Upper lobe of left lung (tissue), 6 donors: Measurements from ENCODE around the gene ARID1B. TPM values are rescaled to one million over a fixed set of nuclear protein-coding genes. Genes with fewer than 3 reads are reported as not detected.
"Not testable (repeated sequence)": the region's sequence is repeated elsewhere in the genome, so short reads cannot be mapped to it uniquely, and the experiment has no call there.

ENCODE experiments used
- ATAC-seq, 2 donors: fragments of 200-7000 bp; cut with Tn5 transposase; one replicate each; pipeline ENCODE4 v1.9.1; 2022; ENCODE audit warnings: mild to moderate bottlenecking in 2 of 2, moderate library complexity in 2 of 2; ENCODE audit not compliant: low FRiP score in 2 of 2
- DNase-seq, 2 donors: peaks; one replicate each; pipeline ENCODE4 v3.0.0-alpha.2; 2019 to 2020
- H3K27ac ChIP-seq, 4 donors: fragments of 200-600 bp; sonication (generic); one replicate each; pipeline ENCODE4 v1.5.1; 2016 to 2019
- H3K27me3 ChIP-seq, 4 donors: fragments of 200-600 bp; sonication (generic); one replicate each; pipeline ENCODE4 v1.5.1; 2017 to 2019
- H3K36me3 ChIP-seq, 4 donors: fragments of 200-600 bp; sonication (generic); one replicate each; pipeline ENCODE4 v1.5.1; 2016 to 2019
- H3K4me1 ChIP-seq, 4 donors: fragments of 200-600 bp; sonication (generic); one replicate each; pipeline ENCODE4 v1.5.1; 2018 to 2019
- H3K4me3 ChIP-seq, 4 donors: fragments of 200-600 bp; sonication (generic); one replicate each; pipeline ENCODE4 v1.5.1; 2017 to 2019; ENCODE audit warnings: mild to moderate bottlenecking in 2 of 4, moderate library complexity in 1 of 4
- H3K9me3 ChIP-seq, 4 donors: fragments of 200-600 bp; sonication (generic); one replicate each; pipeline ENCODE4 v1.5.1; 2018 to 2019
- EP300 ChIP-seq, 4 donors: sonication (generic); formaldehyde crosslinking; IDR thresholded peaks; one replicate each; pipeline ENCODE4 v1.5.1; 2017; ENCODE audit warnings: antibody characterized with exemption in 4 of 4, control low read depth in 2 of 4
- POLR2A ChIP-seq, 4 donors: fragments of 450-650 bp; IDR thresholded peaks; one replicate each; pipeline ENCODE4 v1.5.1; 2016 to 2017; ENCODE audit warnings: antibody characterized with exemption in 4 of 4, mild to moderate bottlenecking in 2 of 4
- POLR2AphosphoS5 ChIP-seq, 2 donors: sonication (generic); formaldehyde crosslinking; IDR thresholded peaks; one replicate each; pipeline ENCODE4 v1.5.1; 2017; ENCODE audit warnings: antibody characterized with exemption in 2 of 2
- WGBS, 2 donors: methylation state at CpG; one replicate each; pipeline ENCODE4 v1.1.5; 2017 to 2018; 5-methylcytosine and 5-hydroxymethylcytosine counted together
- total RNA-seq, 6 donors: library from RNA; depleted of rRNA in 4 of 6; stranded (reverse); fragments of >200 nt in 4 of 6; gene quantifications; one replicate each; pipeline versions ENCODE4 v1.1.0 to v1.2.1, GENCODE V29; 2016 to 2021
- TF ChIP-seq, protein P1 (sequence below), 6 experiments: fragments of 450-650 bp in 4 of 6; fragments of 200-600 bp in 2 of 6; sonication (generic) in 2 of 6; IDR thresholded peaks; one replicate each; pipeline ENCODE4 v1.5.1; 2016 to 2019; ENCODE audit warnings: antibody characterized with exemption in 6 of 6
- donor health status: DM: no; HTN: no; CAD: no; lungs with moderate emphysema.
- donor health status: DM: no; HTN: yes; CAD: no; lungs with severe emphysema.

ARID1B gene
- total RNA-seq, 6 donors from 2014 or later: 66.4 to 168 (median 109) TPM

DNA sequence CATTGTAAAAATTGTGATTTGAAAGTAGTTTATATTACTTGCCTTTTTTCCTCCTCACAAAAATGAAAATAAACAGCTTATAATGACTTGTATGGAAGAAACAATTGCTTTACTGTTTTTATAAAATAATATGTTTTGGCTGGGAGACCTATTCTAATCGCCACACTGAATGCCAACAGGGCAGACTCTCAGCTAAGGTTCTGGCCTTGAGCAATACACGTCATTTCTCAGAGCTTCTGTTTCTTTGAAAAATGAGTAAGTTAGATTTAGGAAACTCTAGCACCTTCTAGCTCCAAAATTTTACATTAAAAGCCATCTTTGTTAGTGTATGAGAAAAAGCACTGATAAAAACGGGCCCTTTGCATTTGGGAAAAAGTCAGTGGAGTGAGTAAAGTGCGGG, 166.6 kb downstream of the ARID1B start:
- H3K4me3 ChIP-seq: no peak overlapping the region
- TF ChIP-seq POLR2A (IDR thresholded peaks at IDR 0.05) (no peak), POLR2AphosphoS5 (IDR thresholded peaks at IDR 0.05) (no peak), EP300 (IDR thresholded peaks at IDR 0.05) (no peak)
- TF ChIP-seq, protein P1, sequence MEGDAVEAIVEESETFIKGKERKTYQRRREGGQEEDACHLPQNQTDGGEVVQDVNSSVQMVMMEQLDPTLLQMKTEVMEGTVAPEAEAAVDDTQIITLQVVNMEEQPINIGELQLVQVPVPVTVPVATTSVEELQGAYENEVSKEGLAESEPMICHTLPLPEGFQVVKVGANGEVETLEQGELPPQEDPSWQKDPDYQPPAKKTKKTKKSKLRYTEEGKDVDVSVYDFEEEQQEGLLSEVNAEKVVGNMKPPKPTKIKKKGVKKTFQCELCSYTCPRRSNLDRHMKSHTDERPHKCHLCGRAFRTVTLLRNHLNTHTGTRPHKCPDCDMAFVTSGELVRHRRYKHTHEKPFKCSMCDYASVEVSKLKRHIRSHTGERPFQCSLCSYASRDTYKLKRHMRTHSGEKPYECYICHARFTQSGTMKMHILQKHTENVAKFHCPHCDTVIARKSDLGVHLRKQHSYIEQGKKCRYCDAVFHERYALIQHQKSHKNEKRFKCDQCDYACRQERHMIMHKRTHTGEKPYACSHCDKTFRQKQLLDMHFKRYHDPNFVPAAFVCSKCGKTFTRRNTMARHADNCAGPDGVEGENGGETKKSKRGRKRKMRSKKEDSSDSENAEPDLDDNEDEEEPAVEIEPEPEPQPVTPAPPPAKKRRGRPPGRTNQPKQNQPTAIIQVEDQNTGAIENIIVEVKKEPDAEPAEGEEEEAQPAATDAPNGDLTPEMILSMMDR (IDR thresholded peaks at IDR 0.05): no peak
- H3K9me3 ChIP-seq: no peaks in the 10 kb centered on the region
- H3K36me3 ChIP-seq: no peaks in the 10 kb centered on the region
- no peak for ATAC-seq
- no peak for DNase-seq
- peaks cover 5 to 24% (median 17%) of the 10 kb centered on the region in 4 donors for H3K4me1 ChIP-seq
- 83 to 84% methylated on average over 4 of the region's 4 CpGs for WGBS, 2 donors
- H3K27ac ChIP-seq: no peak overlapping the region
- H3K27me3 ChIP-seq: no peaks in the 10 kb centered on the region

DNA sequence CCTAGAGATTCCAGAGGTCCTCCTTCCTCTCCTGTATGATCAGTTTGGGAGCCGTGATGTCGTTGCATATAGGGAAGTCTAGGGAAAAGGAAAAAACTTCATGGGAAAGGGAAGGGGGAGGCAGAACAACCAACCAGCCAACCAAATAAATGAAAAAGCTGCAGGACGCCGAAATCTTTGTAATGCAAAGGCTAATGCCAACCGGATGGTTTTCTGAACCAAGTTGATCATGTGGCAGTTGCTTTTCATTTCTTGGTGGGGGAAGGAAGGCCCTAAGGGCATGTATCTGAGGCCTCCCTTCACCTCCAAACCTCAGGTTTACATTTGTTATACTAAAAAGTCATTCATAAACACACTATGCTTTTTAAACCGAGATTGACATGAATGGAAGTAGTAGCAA, 167.2 kb downstream of the ARID1B start:
- Histone ChIP-seq H3K9me3 (no peaks in the 10 kb centered on the region), H3K27me3 (no peaks in the 10 kb centered on the region), H3K4me1 (peaks cover 5 to 29% (median 23%) of the 10 kb centered on the region in 4 donors), H3K27ac (no peak overlapping the region), H3K4me3 (no peak overlapping the region), H3K36me3 (no peaks in the 10 kb centered on the region)
- no peak for TF ChIP-seq POLR2A (IDR thresholded peaks at IDR 0.05)
- TF ChIP-seq, protein P1 (IDR thresholded peaks at IDR 0.05): no peak
- no peak for TF ChIP-seq EP300 (IDR thresholded peaks at IDR 0.05)
- 90 to 96% methylated on average over 6 of the region's 6 CpGs for WGBS, 2 donors
- ATAC-seq (no peak), DNase-seq (no peak)

DNA sequence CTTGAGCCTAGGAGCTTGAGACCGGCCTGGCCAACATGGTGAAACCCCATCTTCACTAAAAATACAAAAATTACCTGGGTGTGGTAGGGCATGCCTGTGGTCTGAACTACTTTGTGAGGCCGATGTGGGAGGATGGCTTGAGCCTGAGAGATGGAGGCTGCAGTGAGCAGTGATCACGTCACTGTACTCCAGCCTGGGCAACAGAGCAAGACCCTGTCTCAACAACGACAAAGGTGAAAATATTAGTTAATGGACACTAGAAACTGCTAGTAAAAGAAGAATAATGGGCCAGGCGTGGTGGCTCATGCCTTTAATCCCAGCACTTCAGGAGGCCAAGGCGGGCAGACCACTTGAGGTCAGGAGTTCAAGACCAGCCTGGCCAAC, 168.6 kb downstream of the ARID1B start:
- not testable (repeated sequence) for ATAC-seq, H3K27ac ChIP-seq, H3K27me3 ChIP-seq, H3K9me3 ChIP-seq, H3K36me3 ChIP-seq, H3K4me3 ChIP-seq, DNase-seq
- H3K4me1 ChIP-seq: peaks cover 5 to 23% (median 20%) of the 10 kb centered on the region in 4 donors
- 97% methylated on average over 6 of the region's 6 CpGs for WGBS, 2 donors

DNA sequence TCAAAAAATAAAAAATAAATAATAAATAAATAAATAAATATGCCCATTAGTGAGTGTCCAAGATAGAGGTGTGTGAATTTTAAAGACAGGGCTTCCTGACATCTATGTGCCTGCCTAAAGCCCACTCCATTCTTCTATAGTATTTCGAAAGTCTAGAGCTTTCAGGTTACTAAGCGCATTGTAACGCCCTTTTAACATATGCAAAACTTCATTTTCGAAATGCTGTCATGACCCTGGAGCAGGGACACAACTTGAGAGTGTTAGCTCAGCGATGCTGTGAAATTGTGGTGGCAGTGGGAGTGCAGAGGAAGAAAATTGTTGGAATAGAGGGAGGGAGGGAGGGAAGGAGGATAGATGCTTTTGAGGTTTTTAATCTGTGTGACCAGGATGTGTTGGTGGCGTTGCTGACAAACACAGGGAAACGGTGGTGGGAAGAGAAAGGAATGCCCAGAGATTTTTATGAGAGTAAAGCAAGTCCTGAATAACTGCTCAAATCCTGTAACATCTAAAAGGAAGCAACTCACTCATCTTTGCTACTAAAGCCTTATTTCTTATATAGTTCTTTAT, 169.3 kb downstream of the ARID1B start:
- 77 to 80% methylated on average over 7 of the region's 7 CpGs for whole genome bisulfite sequencing, 2 donors
- peaks cover 5 to 23% (median 19%) of the 10 kb centered on the region in 4 donors for H3K4me1 ChIP-seq
- H3K27me3 ChIP-seq: no peaks in the 10 kb centered on the region
- no peak overlapping the region for H3K27ac ChIP-seq
- H3K9me3 ChIP-seq: no peaks in the 10 kb centered on the region
- no peak for ATAC-seq
- H3K4me3 ChIP-seq: no peak overlapping the region
- no peaks in the 10 kb centered on the region for H3K36me3 ChIP-seq
- no peak for TF ChIP-seq POLR2AphosphoS5 (IDR thresholded peaks at IDR 0.05)
- no peak for TF ChIP-seq EP300 (IDR thresholded peaks at IDR 0.05)
- TF ChIP-seq, protein P1 (IDR thresholded peaks at IDR 0.05): no peak
- TF ChIP-seq POLR2A (IDR thresholded peaks at IDR 0.05): no peak
- DNase-seq: no peak

DNA sequence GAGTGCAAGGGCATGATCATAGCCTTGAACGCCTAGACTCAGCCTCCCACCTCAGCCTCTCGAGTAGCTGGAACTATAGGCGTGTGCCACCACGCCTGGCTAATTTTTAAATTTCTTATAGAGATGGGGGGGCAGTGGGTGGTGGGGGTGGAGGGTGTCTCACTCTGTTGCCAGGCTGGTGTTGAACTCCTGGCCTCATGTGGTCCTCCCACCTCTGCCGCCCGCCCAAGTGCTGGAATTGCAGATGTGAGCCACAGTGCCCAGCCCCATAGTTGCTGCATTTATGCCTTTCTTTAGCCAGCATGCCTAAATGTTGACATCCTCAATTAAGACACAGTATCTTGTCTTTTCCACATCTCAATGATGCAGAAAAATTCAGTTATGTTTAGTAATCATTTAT, 171.1 kb downstream of the ARID1B start:
- Histone ChIP-seq H3K27me3 (no peaks in the 10 kb centered on the region), H3K9me3 (no peaks in the 10 kb centered on the region), H3K4me1 (peaks cover 14 to 31% (median 23%) of the 10 kb centered on the region in 4 donors), H3K27ac (no peak overlapping the region), H3K4me3 (no peak overlapping the region), H3K36me3 (no peaks in the 10 kb centered on the region)
- no peak for ATAC-seq
- TF ChIP-seq, protein P1 (IDR thresholded peaks at IDR 0.05): no peak
- no peak for TF ChIP-seq POLR2A (IDR thresholded peaks at IDR 0.05)
- TF ChIP-seq POLR2AphosphoS5 (IDR thresholded peaks at IDR 0.05): no peak
- TF ChIP-seq EP300 (IDR thresholded peaks at IDR 0.05): no peak
- WGBS, 2 donors: 93 to 94% methylated on average over 6 of the region's 6 CpGs
- DNase-seq: no peak
